T1000 (cell line): Measurements from ENCODE around the gene LTBR.
"Not testable (repeated sequence)": the region's sequence is repeated elsewhere in the genome, so short reads cannot be mapped to it uniquely, and the experiment has no call there.

Source experiments
- DNase-seq: peaks from one replicate; lab custom pipeline; 2025; ENCODE audit warnings: mixed read lengths; lab: John Stamatoyannopoulos, UW

Gene LTBR

GRCh38 chr12:6425590-6426531 lies 41.9 kb downstream of the LTBR start:
- no peak for DNase-seq

GRCh38 chr12:6426882-6427671 lies 43.1 kb downstream of the LTBR start:
- DNase-seq = no peak

- not testable (repeated sequence) for DNase-seq
Measured at GRCh38 chr12:6427796-6428195, 43.8 kb downstream of the LTBR start.

GRCh38 chr12:6428326-6428725 lies 44.4 kb downstream of the LTBR start:
- DNase-seq = no peak

GRCh38 chr12:6430124-6430989 lies 46.4 kb downstream of the LTBR start:
- peak; percentile 73 for DNase-seq

GRCh38 chr12:6432991-6433390 lies 49.0 kb downstream of the LTBR start:
- DNase-seq = no peak

GRCh38 chr12:6434205-6435140 lies 50.5 kb downstream of the LTBR start:
- DNase-seq = no peak

- DNase-seq = no peak
Measured at GRCh38 chr12:6435961-6436715, 52.2 kb downstream of the LTBR start.

GRCh38 chr12:6437586-6437985 lies 53.6 kb downstream of the LTBR start:
- no peak for DNase-seq

GRCh38 chr12:6438345-6438744 lies 54.4 kb downstream of the LTBR start:
- DNase-seq = no peak

- no peak for DNase-seq
Measured at GRCh38 chr12:6440391-6440790, 56.4 kb downstream of the LTBR start.
